Spleen (tissue), 11 donors: ENCODE measurements around the gene CSF2. TPM values are rescaled to one million over a fixed set of nuclear protein-coding genes. Genes with fewer than 3 reads are reported as not detected.
A peak's percentile ranks its signal among the peaks of the same experiment; 100 is the strongest.

ENCODE experiments used
- DNase-seq: peaks from one replicate; pipeline ENCODE4 v3.0.0-alpha.2; 2020
- H3K27ac ChIP-seq, 8 donors: fragments of 200-600 bp; sonication (generic) in 7 of 8; 1 replicate in 4 of 8; 2 replicates in 4 of 8; pipeline versions ENCODE4 v1.5.0 to v1.8.0; 2016 to 2021; ENCODE audit warnings: inconsistent platforms in 4 of 8, mild to moderate bottlenecking in 4 of 8, moderate library complexity in 1 of 8
- H3K27me3 ChIP-seq, 7 donors: fragments of 200-600 bp; sonication (generic) in 6 of 7; replicated peaks in 1 of 7; 1 replicate in 4 of 7; 2 replicates in 3 of 7; pipeline versions ENCODE4 v1.5.0 to v1.8.0; 2016 to 2021; ENCODE audit warnings: inconsistent platforms in 3 of 7, mild to moderate bottlenecking in 1 of 7
- H3K36me3 ChIP-seq, 6 donors: fragments of 200-600 bp; sonication (generic) in 5 of 6; 1 replicate in 4 of 6; 2 replicates in 2 of 6; pipeline versions ENCODE4 v1.5.0 to v1.8.0; 2016 to 2021; ENCODE audit warnings: inconsistent platforms in 2 of 6
- H3K4me1 ChIP-seq, 6 donors: fragments of 200-600 bp; sonication (generic) in 5 of 6; 1 replicate in 3 of 6; 2 replicates in 3 of 6; pipeline versions ENCODE4 v1.5.0 to v1.8.0; 2016 to 2021; ENCODE audit warnings: inconsistent platforms in 3 of 6
- H3K4me3 ChIP-seq, 8 donors: fragments of 200-600 bp; sonication (generic) in 7 of 8; 1 replicate in 4 of 8; 2 replicates in 4 of 8; pipeline versions ENCODE4 v1.5.0 to v1.8.0; 2016 to 2021; ENCODE audit warnings: inconsistent platforms in 4 of 8, mild to moderate bottlenecking in 4 of 8, moderate library complexity in 2 of 8
- H3K9me3 ChIP-seq, 8 donors: fragments of 200-600 bp; sonication (generic) in 7 of 8; 1 replicate in 4 of 8; 2 replicates in 4 of 8; pipeline versions ENCODE4 v1.5.0 to v1.8.0; 2016 to 2021; ENCODE audit warnings: inconsistent platforms in 4 of 8
- CTCF ChIP-seq, 11 experiments: fragments of 200-600 bp in 7 of 11; fragments of 450-650 bp in 4 of 11; sonication (generic) in 4 of 11; IDR thresholded peaks in 8 of 11; conservative IDR thresholded peaks in 3 of 11; 1 replicate in 7 of 11; 2 replicates in 4 of 11; pipeline versions ENCODE4 v1.4.0 to v1.8.0; 2016 to 2021; ENCODE audit warnings: antibody characterized with exemption in 11 of 11, inconsistent platforms in 4 of 11, mild to moderate bottlenecking in 1 of 11
- POLR2A ChIP-seq, 3 donors: fragments of 450-650 bp; IDR thresholded peaks; one replicate each; pipeline ENCODE4 v1.5.1; 2017; ENCODE audit warnings: antibody characterized with exemption in 3 of 3, mild to moderate bottlenecking in 1 of 3
- POLR2AphosphoS5 ChIP-seq, 3 donors: sonication (generic); formaldehyde crosslinking; IDR thresholded peaks; one replicate each; pipeline ENCODE4 v1.5.1; 2017; ENCODE audit warnings: antibody characterized with exemption in 3 of 3
- whole genome bisulfite sequencing, 5 donors: extraction: QIAGEN DNeasy Blood & Tissue Kit in 3 of 5; methylation state at CpG; one replicate each; pipeline versions ENCODE4 v1.1.5 to v1.1.7; 2013 to 2018; 5-methylcytosine and 5-hydroxymethylcytosine counted together
- intact Hi-C: fragments of 100-400 bp; cut with DNase I; formaldehyde crosslinking; loops from one replicate; pipeline ENCODE4 v1.15.0; 2023; ENCODE audit warnings: low total_unique reads
- polyA plus RNA-seq, 3 donors: library from polyadenylated mRNA; stranded (reverse); fragments of 200-250 nt; gene quantifications; one replicate each; pipeline ENCODE4 v1.2.1, GENCODE V29; 2013
- total RNA-seq, 7 donors: library from RNA; depleted of rRNA in 3 of 7; stranded (reverse); fragments of >200 nt in 3 of 7; fragmentation: NEBNext Ultra II Directional in 4 of 7; extraction: Animal tissue kit (Norgen Biotek cat#: 25700) in 4 of 7; gene quantifications; one replicate each; pipeline versions ENCODE4 v1.1.0 to v1.2.1, GENCODE V29; 2016 to 2021
- donor health status: healthy with polysubstance abuse.
- donor health status: DM: no; HTN: no; CAD: no; lungs with moderate emphysema.
- donor health status: DM: no; HTN: no; CAD: no.
- donor health status: Bipolar disorder and iron deficiency.
- donor health status: healthy.
- donor health status: DM: no; HTN: no; CAD: no.
- donor health status: DM: yes; HTN: yes; CAD: no.

The CSF2 gene
- total and polyA plus RNA-seq, 10 donors: not detected

DNA sequence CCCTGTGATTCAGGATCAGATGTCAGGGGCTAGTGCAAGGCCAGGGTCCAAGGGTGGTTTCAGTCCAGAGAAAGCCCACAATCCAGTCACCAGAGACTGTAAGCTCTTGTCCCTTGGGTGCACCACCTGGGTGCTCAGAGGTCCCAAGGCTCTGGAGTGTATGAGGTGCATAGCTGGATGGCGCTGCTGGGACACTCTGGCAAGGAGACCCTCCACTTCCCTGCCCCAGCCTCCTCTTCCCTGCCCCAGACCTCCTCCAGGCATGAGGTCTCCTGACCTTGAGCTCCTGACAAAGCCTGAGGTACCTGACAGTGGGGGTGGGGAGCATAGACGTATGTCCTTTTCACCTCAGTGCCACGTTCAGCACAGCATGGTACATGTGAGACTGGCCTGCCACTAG lies 7.0 kb downstream of the CSF2 start:
- TF ChIP-seq POLR2A (IDR thresholded peaks at IDR 0.05) (no peak), CTCF (IDR thresholded peaks at IDR 0.05 in 8 of 11, conservative IDR thresholded peaks at IDR 0.05 in 3 of 11) (no peak), POLR2AphosphoS5 (IDR thresholded peaks at IDR 0.05) (no peak)
- peak; percentile 55 for DNase-seq
- no peaks in the 10 kb centered on the region for H3K36me3 ChIP-seq
- no peak overlapping the region for H3K4me3 ChIP-seq
- no peaks in the 10 kb centered on the region for H3K9me3 ChIP-seq
- H3K27ac ChIP-seq: no peak overlapping the region
- H3K4me1 ChIP-seq: peaks cover 0 to 2% (median 0%) of the 10 kb centered on the region in 6 donors
- H3K27me3 ChIP-seq: no peaks in the 10 kb centered on the region
- intact Hi-C loops: no loop called here
- WGBS, 5 donors: 85 to 100% (median 93%) methylated on average over 1 to 3 of the region's 3 CpGs

DNA sequence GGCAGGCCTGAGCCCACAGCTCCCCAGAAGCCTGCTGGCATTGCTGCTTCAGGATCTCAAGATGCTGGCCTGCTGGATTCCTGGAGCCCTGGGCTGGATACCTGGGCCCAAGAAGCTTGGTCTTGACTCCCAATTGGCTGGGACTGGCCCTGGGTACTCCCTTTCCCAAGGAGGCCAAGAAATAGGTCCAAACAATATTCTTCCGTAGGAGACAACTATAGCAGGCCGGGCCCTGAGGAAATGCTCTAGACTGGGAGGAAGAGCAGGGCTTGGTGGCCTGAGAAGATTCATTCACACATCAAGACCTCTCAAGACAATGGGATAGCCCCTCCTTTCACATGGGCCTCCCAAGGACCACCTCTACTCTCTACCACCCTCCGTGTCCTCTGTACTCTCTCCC lies 7.9 kb downstream of the CSF2 start:
- no peak for TF ChIP-seq CTCF (IDR thresholded peaks at IDR 0.05 in 8 of 11, conservative IDR thresholded peaks at IDR 0.05 in 3 of 11)
- TF ChIP-seq POLR2A (IDR thresholded peaks at IDR 0.05): no peak
- TF ChIP-seq POLR2AphosphoS5 (IDR thresholded peaks at IDR 0.05): no peak
- intact Hi-C loops: no loop called here
- H3K4me3 ChIP-seq: no peak overlapping the region
- WGBS, 5 donors: 95 to 100% (median 98%) methylated on average over 2 to 3 of the region's 3 CpGs
- H3K36me3 ChIP-seq: no peaks in the 10 kb centered on the region
- peaks cover 0 to 11% (median 5%) of the 10 kb centered on the region in 6 donors for H3K4me1 ChIP-seq
- no peaks in the 10 kb centered on the region for H3K27me3 ChIP-seq
- H3K9me3 ChIP-seq: no peaks in the 10 kb centered on the region
- peak; percentile 59 for DNase-seq
- H3K27ac ChIP-seq: no peak overlapping the region

GRCh38 chr5:132082329-132083023 lies 8.9 kb downstream of the CSF2 start:
- no peaks in the 10 kb centered on the region for H3K9me3 ChIP-seq

More at GRCh38 chr5:132082329-132083023, 8.9 kb downstream of the CSF2 start:
- WGBS, 5 donors: 86 to 95% (median 92%) methylated on average over 4 to 8 of the region's 8 CpGs
- intact Hi-C loops: no loop called here
- Histone ChIP-seq H3K27me3 (no peaks in the 10 kb centered on the region), H3K4me3 (no peak overlapping the region), H3K36me3 (no peaks in the 10 kb centered on the region), H3K4me1 (peaks cover 0 to 14% (median 5%) of the 10 kb centered on the region in 6 donors), H3K27ac (no peak overlapping the region)
- peak; percentile 62 for DNase-seq
- TF ChIP-seq CTCF (IDR thresholded peaks at IDR 0.05 in 8 of 11, conservative IDR thresholded peaks at IDR 0.05 in 3 of 11) (no peak), POLR2AphosphoS5 (IDR thresholded peaks at IDR 0.05) (no peak), POLR2A (IDR thresholded peaks at IDR 0.05) (no peak)
